ENCODE measurements around the gene ADCY3.

GRCh38 chr2:24830786-24831185 is 89.3 kb downstream of the ADCY3 start:
- TF ChIP-seq CTCF (IDR thresholded peaks at IDR 0.05; ENCODE audit: poor library complexity) (no peak), EZH2 (IDR thresholded peaks at IDR 0.05; ENCODE audit: borderline replicate concordance) (no peak), EZH2phosphoT487 (IDR thresholded peaks at IDR 0.05; ENCODE audit: low read depth, severe bottlenecking, unreplicated experiment) (no peak)
